ENCODE data around the gene S100A4.

Gene S100A4

GRCh38 chr1:153513666-153514065 is 31.9 kb downstream of the S100A4 start:
- TF ChIP-seq CTCF (IDR thresholded peaks at IDR 0.05; ENCODE audit: extremely low read depth, missing control alignments) = no peak
- no peak for DNase-seq (ENCODE audit: low spot score)

- no peak for DNase-seq (ENCODE audit: low spot score)
- TF ChIP-seq CTCF (IDR thresholded peaks at IDR 0.05; ENCODE audit: extremely low read depth, missing control alignments) = no peak
Measured at GRCh38 chr1:153513023-153513422, 32.6 kb downstream of the S100A4 start.

- DNase-seq (ENCODE audit: low spot score) = peak; percentile 86
- peak; percentile 85 for TF ChIP-seq CTCF (IDR thresholded peaks at IDR 0.05; ENCODE audit: extremely low read depth, missing control alignments)
Measured at GRCh38 chr1:153510984-153511410, 34.6 kb downstream of the S100A4 start.

GRCh38 chr1:153509729-153510354 is 35.8 kb downstream of the S100A4 start:
- TF ChIP-seq CTCF (IDR thresholded peaks at IDR 0.05; ENCODE audit: extremely low read depth, missing control alignments) = peak; percentile 60
- DNase-seq (ENCODE audit: low spot score) = peak; percentile 58

GRCh38 chr1:153509036-153509435 is 36.6 kb downstream of the S100A4 start:
- TF ChIP-seq CTCF (IDR thresholded peaks at IDR 0.05; ENCODE audit: extremely low read depth, missing control alignments) = no peak
- no peak for DNase-seq (ENCODE audit: low spot score)

- TF ChIP-seq CTCF (IDR thresholded peaks at IDR 0.05; ENCODE audit: extremely low read depth, missing control alignments) = no peak
Measured at GRCh38 chr1:153507926-153508583, 37.6 kb downstream of the S100A4 start.

GRCh38 chr1:153506831-153507413 is 38.7 kb downstream of the S100A4 start:
- TF ChIP-seq CTCF (IDR thresholded peaks at IDR 0.05; ENCODE audit: extremely low read depth, missing control alignments) = no peak
- DNase-seq (ENCODE audit: low spot score) = no peak

More at GRCh38 chr1:153507926-153508583, 37.6 kb downstream of the S100A4 start:
- no peak for DNase-seq (ENCODE audit: low spot score)

All from GM20000 (cell line).